Measurements from ENCODE around the gene TOM1.

Gene TOM1

GRCh38 chr22:35369996-35370395, 70.3 kb downstream of the TOM1 start:
- no peak for DNase-seq (ENCODE audit: low spot score)

- no peak for DNase-seq (ENCODE audit: low spot score)
Measured at GRCh38 chr22:35373781-35374180, 74.1 kb downstream of the TOM1 start.

- DNase-seq (ENCODE audit: low spot score), result no peak
Measured at GRCh38 chr22:35375031-35375430, 75.3 kb downstream of the TOM1 start.

- no peak for DNase-seq (ENCODE audit: low spot score)
Measured at GRCh38 chr22:35375526-35375925, 75.8 kb downstream of the TOM1 start.

GRCh38 chr22:35376728-35377472, 77.2 kb downstream of the TOM1 start:
- peak; percentile 82 for DNase-seq (ENCODE audit: low spot score)

- no peak for DNase-seq (ENCODE audit: low spot score)
Measured at GRCh38 chr22:35377735-35378134, 78.0 kb downstream of the TOM1 start.

- DNase-seq (ENCODE audit: low spot score), result no peak
Measured at GRCh38 chr22:35378621-35379020, 78.9 kb downstream of the TOM1 start.

GRCh38 chr22:35379146-35379993, 79.7 kb downstream of the TOM1 start:
- peak; percentile 58 for DNase-seq (ENCODE audit: low spot score)

GRCh38 chr22:35380013-35380412, 80.3 kb downstream of the TOM1 start:
- DNase-seq (ENCODE audit: low spot score), result no peak

GRCh38 chr22:35380537-35381423, 81.1 kb downstream of the TOM1 start, which contains the start of gene HMOX1:
Gene HMOX1, plus strand, starts transcription at chr22:35381096. Its CDS starts 78 bp downstream, at chr22:35381174.
- peak; percentile 91 for DNase-seq (ENCODE audit: low spot score)

- no peak for DNase-seq (ENCODE audit: low spot score)
Measured at GRCh38 chr22:35381424-35382009, 81.8 kb downstream of the TOM1 start.

GRCh38 chr22:35383679-35384071, 84.0 kb downstream of the TOM1 start:
- no peak for DNase-seq (ENCODE audit: low spot score)

- DNase-seq (ENCODE audit: low spot score), result no peak
Measured at GRCh38 chr22:35384527-35384926, 84.8 kb downstream of the TOM1 start.

GRCh38 chr22:35384975-35385588, 85.4 kb downstream of the TOM1 start:
- DNase-seq (ENCODE audit: low spot score), result no peak

GRCh38 chr22:35386670-35387288, 87.1 kb downstream of the TOM1 start:
- no peak for DNase-seq (ENCODE audit: low spot score)

- no peak for DNase-seq (ENCODE audit: low spot score)
Measured at GRCh38 chr22:35390933-35391332, 91.2 kb downstream of the TOM1 start.

GRCh38 chr22:35392357-35392756, 92.7 kb downstream of the TOM1 start:
- DNase-seq (ENCODE audit: low spot score), result no peak

- DNase-seq (ENCODE audit: low spot score), result no peak
Measured at GRCh38 chr22:35393116-35394010, 93.7 kb downstream of the TOM1 start.

- DNase-seq (ENCODE audit: low spot score), result no peak
Measured at GRCh38 chr22:35394011-35394312, 94.3 kb downstream of the TOM1 start.

All from HuH-7 (cell line).